SHP77 treated with DMSO at 0.1 percent for 48 hours (cell line): ENCODE data around the gene PLAU.
"Not testable (repeated sequence)": the region's sequence is repeated elsewhere in the genome, so short reads cannot be mapped to it uniquely, and the experiment has no call there.

Experiments
- DNase-seq: peaks from one replicate; lab custom pipeline; 2025; lab: John Stamatoyannopoulos, UW

PLAU gene

GRCh38 chr10:73898730-73899410, 12.1 kb upstream of the PLAU start:
- DNase-seq, result no peak

GRCh38 chr10:73899423-73899822, 11.5 kb upstream of the PLAU start:
- DNase-seq, result no peak

- no peak for DNase-seq
These were observed 10.9 kb upstream of the PLAU start for GRCh38 chr10:73900064-73900463.

- no peak for DNase-seq
These were observed 9.7 kb upstream of the PLAU start for GRCh38 chr10:73901261-73901660.

- no peak for DNase-seq
These were observed 8.6 kb upstream of the PLAU start for GRCh38 chr10:73902351-73902750.

GRCh38 chr10:73905256-73906020, 5.5 kb upstream of the PLAU start:
- DNase-seq, result no peak

- DNase-seq, result peak; percentile 34
These were observed 4.1 kb upstream of the PLAU start for GRCh38 chr10:73906524-73907447.

GRCh38 chr10:73907841-73908517, 3.0 kb upstream of the PLAU start:
- no peak for DNase-seq

GRCh38 chr10:73908853-73909539, 1.9 kb upstream of the PLAU start:
- DNase-seq, result peak; percentile 13

- DNase-seq, result no peak
These were observed 1.3 kb upstream of the PLAU start for GRCh38 chr10:73909540-73910115.

- DNase-seq, result no peak
These were observed 550 bp upstream of the PLAU start for GRCh38 chr10:73910401-73910763.

- DNase-seq, result no peak
These were observed 647 bp downstream of the PLAU start for GRCh38 chr10:73911553-73912004.

GRCh38 chr10:73914036-73914435, 3.1 kb downstream of the PLAU start:
- no peak for DNase-seq

GRCh38 chr10:73915206-73915851, 4.4 kb downstream of the PLAU start:
- DNase-seq, result no peak

- DNase-seq, result no peak
These were observed 6.0 kb downstream of the PLAU start for GRCh38 chr10:73916761-73917470.

- DNase-seq, result no peak
These were observed 6.8 kb downstream of the PLAU start for GRCh38 chr10:73917566-73918305.

GRCh38 chr10:73919481-73919880, 8.5 kb downstream of the PLAU start:
- not testable (repeated sequence) for DNase-seq

- no peak for DNase-seq
These were observed 9.2 kb downstream of the PLAU start for GRCh38 chr10:73920089-73920488.
